Activated CD4-positive, alpha-beta T cell treated with anti-CD3 and anti-CD28 coated beads, Interleukin-2, amount 10 ng/mL, durations not matched to agents 24 days and 14 days (primary cell): ENCODE data around the gene SF3B6. TPM values are rescaled to one million over a fixed set of nuclear protein-coding genes. Genes with fewer than 3 reads are reported as not detected.

Experiments
- DNase-seq: peaks from one replicate; pipeline ENCODE4 v3.0.0; 2022
- H3K27ac Mint-ChIP-seq: one replicate; pipeline ENCODE4 v1.8.0; 2022; ENCODE audit warnings: mild to moderate bottlenecking, mixed read lengths
- H3K27me3 Mint-ChIP-seq: one replicate; pipeline ENCODE4 v1.8.0; 2022; ENCODE audit warnings: mixed read lengths
- H3K36me3 Mint-ChIP-seq: one replicate; pipeline ENCODE4 v1.8.0; 2022; ENCODE audit warnings: low read depth, mild to moderate bottlenecking, mixed read lengths
- H3K4me1 Mint-ChIP-seq: one replicate; pipeline ENCODE4 v1.8.0; 2021; ENCODE audit warnings: mixed read lengths
- H3K4me3 Mint-ChIP-seq: one replicate; pipeline ENCODE4 v1.8.0; 2022; ENCODE audit warnings: mild to moderate bottlenecking, moderate library complexity, mixed read lengths
- H3K9me3 Mint-ChIP-seq: one replicate; pipeline ENCODE4 v1.8.0; 2021; ENCODE audit warnings: mixed read lengths
- intact Hi-C: fragments of 100-400 bp; cut with micrococcal nuclease; formaldehyde crosslinking; loops from one replicate; pipeline ENCODE4 v1.15.1; 2023
- total RNA-seq: library from RNA; stranded (reverse); gene quantifications from 2 replicates; pipeline ENCODE4 v1.2.3, GENCODE V29; 2022

The SF3B6 gene
- total RNA-seq, 1 donor from 2014 or later = 143 TPM

DNA sequence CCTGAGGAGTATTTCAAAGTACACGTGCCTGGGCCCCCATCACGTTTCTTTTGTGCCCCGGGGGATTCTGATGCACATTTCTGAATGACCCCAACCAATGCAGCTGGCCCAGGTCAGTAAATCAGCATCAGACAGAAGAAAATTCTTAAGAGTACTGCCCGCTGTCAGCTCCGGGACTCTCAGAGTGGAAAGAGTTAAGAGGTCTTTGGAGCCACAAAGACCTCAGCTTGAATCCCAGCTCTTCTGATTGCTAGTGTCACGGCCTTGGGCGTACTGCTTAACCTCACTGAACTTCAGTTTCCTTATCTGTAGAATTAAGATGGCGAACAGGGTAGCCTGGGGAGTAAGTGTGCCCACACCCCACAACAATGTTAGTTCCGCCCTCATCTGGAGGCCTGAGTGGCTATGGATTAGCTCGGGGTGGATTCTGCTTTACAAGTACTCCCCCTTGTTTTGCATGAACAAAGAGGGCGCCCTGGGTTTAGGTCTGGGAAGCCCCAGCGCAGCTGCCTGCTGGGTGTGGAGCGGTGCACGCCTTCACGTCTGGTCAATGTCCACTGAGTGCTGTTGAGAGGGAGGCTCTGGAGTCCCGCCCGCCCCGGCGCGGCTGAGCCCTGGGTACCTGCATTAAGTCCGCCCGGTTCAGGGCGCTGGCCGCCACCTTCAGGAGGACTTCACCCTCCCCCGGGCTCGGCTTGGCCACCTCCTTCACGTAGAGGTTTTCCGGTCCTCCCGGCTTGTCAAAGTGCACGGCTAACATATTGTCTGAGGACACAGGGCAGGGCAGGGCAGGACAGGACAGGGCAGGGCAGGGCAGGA is 7.7 kb upstream of the SF3B6 start:
- H3K9me3 Mint-ChIP-seq = no peaks in the 10 kb centered on the region
- DNase-seq = no peak
- H3K27me3 Mint-ChIP-seq = no peaks in the 10 kb centered on the region
- H3K36me3 Mint-ChIP-seq = peaks cover 6% of the 10 kb centered on the region
- peaks cover 17% of the 10 kb centered on the region for H3K4me1 Mint-ChIP-seq
- peak overlapping the region; percentile 88 for H3K4me3 Mint-ChIP-seq
- intact Hi-C loops = loop anchor here (1.0 to 2.0 kb wide), 7 partner anchors 7 to 299 kb away; partner anchors contain the start of genes ATAD2B, FAM228B, PFN4 and SF3B6
- peak overlapping the region; percentile 73 for H3K27ac Mint-ChIP-seq

DNA sequence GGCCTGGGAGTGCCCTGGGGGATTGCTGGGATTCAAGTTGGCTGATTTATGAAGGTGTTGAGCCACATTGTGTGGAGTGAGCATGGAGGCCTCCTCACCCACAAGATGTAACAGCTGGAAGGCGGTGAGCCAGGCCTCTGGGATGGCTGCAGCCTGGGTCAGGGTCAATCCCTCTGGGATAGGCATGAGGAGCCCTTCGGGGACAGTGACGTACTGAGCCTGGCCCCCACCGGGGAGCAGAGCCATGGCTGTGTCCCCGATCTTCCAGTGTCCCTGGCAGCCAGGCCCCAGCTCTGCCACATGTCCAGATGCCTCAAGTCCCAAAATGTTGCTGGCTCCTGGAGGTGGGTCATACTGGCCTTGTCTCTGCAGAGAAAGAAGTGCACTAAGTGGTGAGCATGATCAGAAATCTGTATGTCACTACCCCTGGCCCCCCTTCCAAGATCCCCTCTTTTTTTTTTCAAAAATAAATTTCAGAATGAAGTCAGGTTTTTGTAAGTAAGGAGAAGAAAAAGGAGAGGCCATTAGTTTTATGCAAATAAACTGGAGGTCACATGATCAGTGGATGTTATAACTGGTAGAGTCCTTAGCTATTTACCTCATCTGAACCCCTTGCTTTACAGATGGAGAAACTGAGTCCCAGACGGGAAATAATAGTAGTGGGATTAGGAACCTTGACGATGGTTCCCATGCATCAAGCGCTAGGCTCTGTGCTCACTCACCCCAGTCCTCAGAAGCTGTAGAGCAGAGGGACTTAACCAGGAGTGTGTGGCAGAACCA is 6.9 kb upstream of the SF3B6 start:
- Mint-ChIP-seq H3K36me3 (peaks cover 6% of the 10 kb centered on the region), H3K27ac (no peak overlapping the region), H3K4me3 (peak overlapping the region; percentile 88), H3K4me1 (peaks cover 17% of the 10 kb centered on the region), H3K27me3 (no peaks in the 10 kb centered on the region), H3K9me3 (no peaks in the 10 kb centered on the region)
- intact Hi-C loops = no loop called here
- peak; percentile 55 for DNase-seq

GRCh38 chr2:24080701-24081100 is 4.6 kb upstream of the SF3B6 start:
- intact Hi-C loops = no loop called here
- peaks cover 6% of the 10 kb centered on the region for H3K36me3 Mint-ChIP-seq
- no peaks in the 10 kb centered on the region for H3K27me3 Mint-ChIP-seq
- no peak overlapping the region for H3K27ac Mint-ChIP-seq
- no peak overlapping the region for H3K4me3 Mint-ChIP-seq
- no peaks in the 10 kb centered on the region for H3K9me3 Mint-ChIP-seq
- DNase-seq = no peak
- peaks cover 23% of the 10 kb centered on the region for H3K4me1 Mint-ChIP-seq

- Mint-ChIP-seq H3K36me3 (peaks cover 16% of the 10 kb centered on the region), H3K27me3 (no peaks in the 10 kb centered on the region), H3K4me1 (peaks cover 22% of the 10 kb centered on the region), H3K27ac (peak overlapping the region; percentile 19), H3K4me3 (peak overlapping the region; percentile 95), H3K9me3 (no peaks in the 10 kb centered on the region)
- no peak for DNase-seq
- intact Hi-C loops = loop anchor here (5.0 kb wide), 2 partner anchors 279 to 894 kb away; partner anchors contain the start of gene DNAJC27
Observed at GRCh38 chr2:24077879-24078278, 1.8 kb upstream of the SF3B6 start.

GRCh38 chr2:24077535-24077877 is 1.4 kb upstream of the SF3B6 start:
- no peaks in the 10 kb centered on the region for H3K27me3 Mint-ChIP-seq
- H3K4me1 Mint-ChIP-seq = peaks cover 22% of the 10 kb centered on the region
- H3K9me3 Mint-ChIP-seq = no peaks in the 10 kb centered on the region
- H3K27ac Mint-ChIP-seq = peak overlapping the region; percentile 96
- peak; percentile 67 for DNase-seq
- peaks cover 20% of the 10 kb centered on the region for H3K36me3 Mint-ChIP-seq
- peak overlapping the region; percentile 95 for H3K4me3 Mint-ChIP-seq
- intact Hi-C loops = loop anchor here (5.0 kb wide), 2 partner anchors 280 to 895 kb away; partner anchors contain the start of gene DNAJC27

DNA sequence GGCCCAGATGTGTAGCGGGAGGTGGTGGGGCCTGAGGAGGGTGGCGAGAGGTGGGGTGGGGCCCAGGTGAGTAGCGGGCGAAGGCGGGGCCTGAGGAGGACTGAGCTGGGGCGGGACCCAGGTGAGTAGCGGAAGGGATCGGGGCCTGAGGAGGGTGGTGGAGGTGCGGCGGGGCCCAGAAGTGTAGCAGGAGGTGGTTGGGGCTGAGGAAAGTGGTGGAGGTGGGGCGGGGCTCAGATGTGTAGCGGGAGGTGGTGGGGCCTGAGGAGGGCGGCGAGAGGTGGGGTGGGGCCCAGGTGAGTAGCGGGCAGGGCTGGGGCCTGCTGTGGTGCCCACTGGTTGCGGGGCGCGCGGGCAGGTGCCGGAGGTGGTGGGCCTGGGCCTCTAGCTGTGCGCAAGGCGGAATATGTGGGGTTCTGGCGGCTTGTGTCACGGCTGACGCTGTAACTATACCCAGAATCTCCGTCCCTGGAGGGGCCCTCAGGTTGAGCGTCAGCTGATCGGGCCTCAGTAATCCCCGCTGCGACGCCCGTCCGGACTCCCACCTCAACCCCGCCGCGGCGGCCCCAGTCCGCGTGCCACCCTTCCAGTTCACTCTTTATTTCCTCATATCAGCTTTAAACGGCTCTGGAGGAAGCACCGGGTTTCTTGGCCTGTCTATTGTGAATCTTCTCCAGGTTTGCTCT is 866 bp upstream of the SF3B6 start:
- no peak for DNase-seq
- Mint-ChIP-seq H3K9me3 (no peaks in the 10 kb centered on the region), H3K4me1 (peaks cover 24% of the 10 kb centered on the region), H3K27me3 (no peaks in the 10 kb centered on the region), H3K4me3 (peak overlapping the region; percentile 95), H3K36me3 (peaks cover 20% of the 10 kb centered on the region), H3K27ac (peak overlapping the region; percentile 96)
- intact Hi-C loops = loop anchor here (1.0 to 5.0 kb wide), 6 partner anchors 7 to 895 kb away; partner anchors contain the start of genes ATAD2B, DNAJC27, TP53I3 and UBXN2A

DNA sequence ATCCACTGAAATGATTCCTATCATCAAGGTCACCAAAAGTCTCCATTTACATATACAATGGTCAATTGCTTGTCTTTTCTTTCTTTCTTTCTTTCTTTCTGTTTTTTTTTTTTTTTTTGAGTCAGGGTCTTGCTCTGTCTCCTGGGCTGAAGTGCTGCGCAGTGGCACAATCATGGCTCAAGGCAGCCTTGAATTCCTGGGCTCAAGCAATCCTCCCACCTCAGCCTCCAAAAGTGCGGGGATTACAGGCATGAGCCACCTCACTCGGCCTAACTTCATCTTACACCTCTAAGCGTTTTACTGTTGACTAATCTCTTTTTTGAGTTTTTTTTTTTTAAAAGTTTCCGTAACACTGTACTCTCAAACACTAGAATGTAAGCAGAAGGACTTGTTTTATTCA is 867 bp downstream of the SF3B6 start:
- intact Hi-C loops = loop anchor here (5.0 kb wide), 2 partner anchors 282 to 897 kb away; partner anchors contain the start of gene DNAJC27
- H3K36me3 Mint-ChIP-seq = peaks cover 20% of the 10 kb centered on the region
- H3K4me3 Mint-ChIP-seq = peak overlapping the region; percentile 95
- no peak for DNase-seq
- H3K4me1 Mint-ChIP-seq = peaks cover 22% of the 10 kb centered on the region
- H3K27me3 Mint-ChIP-seq = no peaks in the 10 kb centered on the region
- H3K9me3 Mint-ChIP-seq = no peaks in the 10 kb centered on the region
- peak overlapping the region; percentile 96 for H3K27ac Mint-ChIP-seq

DNA sequence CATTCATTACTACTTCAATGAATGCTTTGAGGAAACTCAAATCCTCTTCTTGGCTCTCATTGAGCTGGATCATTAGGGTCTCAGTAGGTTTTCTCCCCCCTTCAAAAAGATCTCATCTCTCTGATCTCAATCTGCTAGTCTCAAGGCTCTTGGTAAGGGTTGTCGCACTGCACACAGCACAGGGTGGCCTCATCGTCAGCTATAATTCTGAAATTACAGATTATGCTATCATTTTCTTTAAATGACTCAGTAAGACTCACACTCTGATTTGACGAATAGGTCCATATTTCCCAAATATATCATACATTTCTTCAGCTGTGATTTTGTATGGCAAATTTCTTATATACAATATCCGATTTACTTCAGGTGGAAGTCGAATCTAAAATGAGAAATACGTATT is 2.3 kb downstream of the SF3B6 start:
- no peak overlapping the region for H3K27ac Mint-ChIP-seq
- peaks cover 22% of the 10 kb centered on the region for H3K4me1 Mint-ChIP-seq
- peaks cover 27% of the 10 kb centered on the region for H3K36me3 Mint-ChIP-seq
- no peaks in the 10 kb centered on the region for H3K9me3 Mint-ChIP-seq
- no peak overlapping the region for H3K4me3 Mint-ChIP-seq
- no peaks in the 10 kb centered on the region for H3K27me3 Mint-ChIP-seq
- DNase-seq = no peak
- intact Hi-C loops = no loop called here

DNA sequence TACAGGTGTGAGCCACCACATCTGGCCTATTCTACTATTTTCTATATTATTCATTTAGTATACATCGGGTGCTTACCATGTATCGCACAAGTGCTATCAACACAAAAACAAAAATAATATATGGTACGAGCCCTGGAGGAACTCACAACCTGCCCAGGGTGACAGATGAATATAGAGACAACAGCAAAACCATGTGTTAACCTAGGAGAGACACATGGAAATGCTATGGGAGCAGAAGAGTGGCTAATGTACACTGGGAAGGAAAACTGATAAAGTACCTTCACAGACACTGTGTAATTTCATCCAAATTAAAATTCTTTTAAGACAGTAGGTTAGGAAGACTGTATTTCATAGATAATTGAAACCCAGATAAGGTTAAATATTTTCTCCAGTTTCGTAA is 3.9 kb downstream of the SF3B6 start:
- intact Hi-C loops = no loop called here
- H3K27ac Mint-ChIP-seq = no peak overlapping the region
- H3K36me3 Mint-ChIP-seq = peaks cover 36% of the 10 kb centered on the region
- peaks cover 16% of the 10 kb centered on the region for H3K4me1 Mint-ChIP-seq
- H3K27me3 Mint-ChIP-seq = no peaks in the 10 kb centered on the region
- no peaks in the 10 kb centered on the region for H3K9me3 Mint-ChIP-seq
- no peak for DNase-seq
- no peak overlapping the region for H3K4me3 Mint-ChIP-seq

- H3K4me1 Mint-ChIP-seq = peaks cover 3% of the 10 kb centered on the region
- H3K4me3 Mint-ChIP-seq = no peak overlapping the region
- H3K27me3 Mint-ChIP-seq = no peaks in the 10 kb centered on the region
- intact Hi-C loops = no loop called here
- H3K27ac Mint-ChIP-seq = no peak overlapping the region
- no peaks in the 10 kb centered on the region for H3K9me3 Mint-ChIP-seq
- H3K36me3 Mint-ChIP-seq = peaks cover 22% of the 10 kb centered on the region
- no peak for DNase-seq
Observed at GRCh38 chr2:24065341-24065740, 10.8 kb downstream of the SF3B6 start.

DNA sequence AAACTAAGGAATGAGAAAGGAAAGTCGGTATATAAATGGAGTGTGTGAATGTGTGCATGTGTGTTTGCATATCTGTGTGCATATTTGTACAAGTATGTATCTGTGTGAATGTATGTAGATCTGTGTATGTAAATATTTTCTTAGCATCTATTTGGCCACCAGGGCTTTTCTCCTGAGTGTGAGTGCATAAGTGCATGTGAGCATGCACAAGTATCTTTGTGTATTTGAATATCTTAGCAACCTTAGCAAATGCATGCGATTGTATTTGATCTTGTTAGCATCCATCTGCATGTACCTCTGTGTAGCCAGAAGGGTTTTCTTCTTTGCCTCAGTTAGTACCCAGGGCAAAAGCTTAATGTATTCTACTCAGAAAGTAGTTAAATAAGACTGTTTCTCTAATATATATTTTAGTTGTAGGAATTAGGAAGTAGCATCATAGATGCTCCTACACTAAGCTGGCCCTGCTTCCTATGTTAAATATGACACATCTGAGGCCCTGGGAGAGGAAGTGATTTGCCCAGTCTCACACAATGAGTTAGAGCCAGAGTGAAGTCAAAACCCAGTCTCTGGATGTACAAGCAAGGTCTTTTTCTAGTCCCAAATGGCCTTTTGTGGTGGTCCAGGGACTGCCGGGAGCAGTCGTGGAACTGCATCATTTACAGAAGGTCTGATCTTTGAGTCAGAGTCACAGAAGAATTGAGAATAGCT is 17.4 kb downstream of the SF3B6 start:
- Mint-ChIP-seq H3K9me3 (no peaks in the 10 kb centered on the region), H3K27me3 (peaks cover 5% of the 10 kb centered on the region), H3K36me3 (no peaks in the 10 kb centered on the region), H3K4me1 (peaks cover 3% of the 10 kb centered on the region), H3K4me3 (no peak overlapping the region), H3K27ac (no peak overlapping the region)
- intact Hi-C loops = no loop called here
- DNase-seq = no peak

- Mint-ChIP-seq H3K4me1 (peaks cover 3% of the 10 kb centered on the region), H3K27ac (no peak overlapping the region), H3K36me3 (no peaks in the 10 kb centered on the region), H3K9me3 (no peaks in the 10 kb centered on the region), H3K27me3 (peaks cover 10% of the 10 kb centered on the region), H3K4me3 (no peak overlapping the region)
- DNase-seq = no peak
- intact Hi-C loops = no loop called here
Observed at GRCh38 chr2:24055750-24056149, 20.4 kb downstream of the SF3B6 start.

GRCh38 chr2:24054366-24055010 is 21.6 kb downstream of the SF3B6 start:
- H3K4me3 Mint-ChIP-seq = no peak overlapping the region
- H3K27me3 Mint-ChIP-seq = peaks cover 10% of the 10 kb centered on the region
- no peak for DNase-seq
- H3K27ac Mint-ChIP-seq = no peak overlapping the region
- peaks cover 3% of the 10 kb centered on the region for H3K4me1 Mint-ChIP-seq
- H3K9me3 Mint-ChIP-seq = no peaks in the 10 kb centered on the region
- H3K36me3 Mint-ChIP-seq = no peaks in the 10 kb centered on the region
- intact Hi-C loops = no loop called here
